Measurements from ENCODE around the gene FOXO4. TPM values are rescaled to one million over a fixed set of nuclear protein-coding genes. Genes with fewer than 3 reads are reported as not detected.
A peak's percentile ranks its signal among the peaks of the same experiment; 100 is the strongest.

FOXO4 gene
- total and polyA plus RNA-seq, 2 of the 13 experiments (the other 11 are each of a cell fraction or from before 2014, with no cell fraction given) = 5.1 to 5.7 TPM

- TF ChIP-seq HDAC2 (CRISPR knock-in tag; IDR thresholded peaks at IDR 0.05) (no peak), CSRNP1 (CRISPR knock-in tag; IDR thresholded peaks at IDR 0.05) (no peak), ZKSCAN1 (IDR thresholded peaks at IDR 0.05; ENCODE audit: low read length) (no peak), ZFP41 (CRISPR knock-in tag; IDR thresholded peaks at IDR 0.05; ENCODE audit: borderline replicate concordance) (no peak), FOXO1 (CRISPR knock-in tag; IDR thresholded peaks at IDR 0.05) (no peak), ZNF878 (CRISPR knock-in tag; IDR thresholded peaks at IDR 0.05) (no peak), ZMYM4 (CRISPR knock-in tag; IDR thresholded peaks at IDR 0.05) (peak; percentile 86), TCF7L2 (IDR thresholded peaks at IDR 0.05; ENCODE audit: low read depth, low read length) (no peak), ZBTB3 (CRISPR knock-in tag; IDR thresholded peaks at IDR 0.05; ENCODE audit: borderline replicate concordance, low read depth) (no peak), ZUFSP (CRISPR knock-in tag; IDR thresholded peaks at IDR 0.05; ENCODE audit: borderline replicate concordance) (no peak), ARID2 (CRISPR knock-in tag; IDR thresholded peaks at IDR 0.05; ENCODE audit: borderline replicate concordance) (no peak), ZNF546 (CRISPR knock-in tag; conservative IDR thresholded peaks at IDR 0.05) (no peak), ATF7-NPFF (CRISPR knock-in tag; IDR thresholded peaks at IDR 0.05; ENCODE audit: low read depth) (no peak), ISL2 (CRISPR knock-in tag; IDR thresholded peaks at IDR 0.05) (no peak), ZSCAN5A (CRISPR knock-in tag; IDR thresholded peaks at IDR 0.05; ENCODE audit: borderline replicate concordance) (no peak), ZNF567 (CRISPR knock-in tag; IDR thresholded peaks at IDR 0.05; ENCODE audit: borderline replicate concordance) (no peak), SMARCE1 (IDR thresholded peaks at IDR 0.05; ENCODE audit: borderline replicate concordance) (no peak), GATAD1 (CRISPR knock-in tag; IDR thresholded peaks at IDR 0.05) (peak; percentile 87), ZNF556 (CRISPR knock-in tag; IDR thresholded peaks at IDR 0.05; ENCODE audit: borderline replicate concordance) (no peak), SYNCRIP (IDR thresholded peaks at IDR 0.05; ENCODE audit: insufficient read depth, low read depth, low read length) (no peak)
Measured at GRCh38 chrX:71068044-71068918, 27.4 kb upstream of the FOXO4 start, which contains the start of gene SNX12 (continued).

Measured in HepG2 (cell line).